ENCODE measurements around the gene CPT1C.

Gene CPT1C

GRCh38 chr19:49690656-49691242 is at the start of gene CPT1C:
Gene CPT1C (plus strand): TSS chr19:49691116. CDS start chr19:49692253, 1,137 bp downstream.
- peak; percentile 53 for DNase-seq (ENCODE audit: low spot score)

GRCh38 chr19:49641688-49642491 is 49.0 kb upstream of the CPT1C start, which contains the start of gene SCAF1:
Gene SCAF1 (plus strand): TSS chr19:49642209. CDS start chr19:49645027, 2,818 bp downstream.
- DNase-seq (ENCODE audit: low spot score) = peak; percentile 99

DNA sequence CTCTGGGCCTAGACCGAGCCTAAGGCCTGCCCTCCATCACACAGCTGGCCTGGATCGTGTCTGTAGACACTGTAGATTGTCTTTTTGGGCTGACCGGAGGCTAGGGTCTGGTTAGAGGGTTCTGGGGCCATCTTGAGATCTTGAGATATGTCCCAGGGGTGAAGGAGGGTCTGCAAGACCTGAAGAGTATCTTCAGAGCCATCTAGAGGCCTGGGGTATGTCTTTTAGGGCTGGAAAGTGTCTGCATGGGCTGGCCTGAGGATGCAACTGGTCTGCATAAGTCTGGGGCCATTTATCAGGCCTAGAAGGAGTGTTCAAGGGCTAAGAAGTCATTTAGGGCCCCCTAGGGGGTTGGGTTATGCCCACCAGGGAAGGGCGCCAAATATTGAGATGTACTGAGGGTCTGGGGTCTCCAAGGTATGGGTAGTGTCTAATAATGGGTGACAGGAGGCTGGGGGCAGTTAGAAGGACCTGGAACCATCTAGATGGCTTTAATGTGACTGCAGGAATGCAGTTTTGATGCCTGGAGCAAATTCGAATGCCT is 48.4 kb upstream of the CPT1C start:
- DNase-seq (ENCODE audit: low spot score) = no peak

DNA sequence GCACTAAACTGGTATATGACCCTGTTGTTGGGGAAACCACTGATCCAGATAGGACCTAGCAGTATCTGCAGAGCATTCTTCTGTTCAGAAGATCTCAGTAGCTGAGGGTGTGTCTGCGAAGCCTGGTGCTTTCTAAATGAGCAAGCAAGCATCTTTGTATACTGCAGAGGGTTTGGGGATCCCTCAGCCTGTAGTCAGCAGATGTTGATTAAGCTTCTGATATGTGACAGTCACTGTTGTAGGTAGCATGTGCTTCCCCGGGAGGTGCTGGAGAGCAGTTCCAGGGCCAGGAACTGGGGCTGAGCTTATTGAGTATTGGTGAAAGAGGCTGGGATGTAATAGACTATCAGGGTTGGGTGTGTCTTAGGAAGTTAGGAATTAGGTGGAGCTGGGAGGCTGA is 47.5 kb upstream of the CPT1C start:
- DNase-seq (ENCODE audit: low spot score) = peak; percentile 82

- no peak for DNase-seq (ENCODE audit: low spot score)
These were observed 45.3 kb upstream of the CPT1C start for GRCh38 chr19:49645592-49645991.

- DNase-seq (ENCODE audit: low spot score) = no peak
These were observed 44.9 kb upstream of the CPT1C start for GRCh38 chr19:49645995-49646394.

DNA sequence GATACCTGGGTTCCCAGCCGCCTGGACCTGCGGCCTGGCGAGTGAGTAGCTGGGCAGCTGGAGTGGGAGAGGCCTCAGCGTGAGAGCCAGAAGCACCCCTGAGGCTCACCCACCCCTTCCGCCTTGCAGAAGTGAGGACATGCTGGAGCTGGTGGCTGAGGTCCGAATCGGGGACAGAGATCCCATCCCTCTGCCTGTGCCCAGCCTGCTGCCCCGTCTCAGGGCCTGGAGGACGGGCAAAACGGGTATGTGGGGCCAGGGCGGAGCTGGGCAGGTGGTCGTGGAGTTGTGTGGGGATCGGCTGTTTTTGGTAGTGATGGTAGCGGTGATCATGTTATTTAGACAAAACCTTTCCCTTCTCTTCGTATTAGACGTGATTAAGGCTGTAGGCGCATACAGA is 44.3 kb upstream of the CPT1C start:
- DNase-seq (ENCODE audit: low spot score) = no peak

- no peak for DNase-seq (ENCODE audit: low spot score)
These were observed 39.7 kb upstream of the CPT1C start for GRCh38 chr19:49651029-49651819.

DNA sequence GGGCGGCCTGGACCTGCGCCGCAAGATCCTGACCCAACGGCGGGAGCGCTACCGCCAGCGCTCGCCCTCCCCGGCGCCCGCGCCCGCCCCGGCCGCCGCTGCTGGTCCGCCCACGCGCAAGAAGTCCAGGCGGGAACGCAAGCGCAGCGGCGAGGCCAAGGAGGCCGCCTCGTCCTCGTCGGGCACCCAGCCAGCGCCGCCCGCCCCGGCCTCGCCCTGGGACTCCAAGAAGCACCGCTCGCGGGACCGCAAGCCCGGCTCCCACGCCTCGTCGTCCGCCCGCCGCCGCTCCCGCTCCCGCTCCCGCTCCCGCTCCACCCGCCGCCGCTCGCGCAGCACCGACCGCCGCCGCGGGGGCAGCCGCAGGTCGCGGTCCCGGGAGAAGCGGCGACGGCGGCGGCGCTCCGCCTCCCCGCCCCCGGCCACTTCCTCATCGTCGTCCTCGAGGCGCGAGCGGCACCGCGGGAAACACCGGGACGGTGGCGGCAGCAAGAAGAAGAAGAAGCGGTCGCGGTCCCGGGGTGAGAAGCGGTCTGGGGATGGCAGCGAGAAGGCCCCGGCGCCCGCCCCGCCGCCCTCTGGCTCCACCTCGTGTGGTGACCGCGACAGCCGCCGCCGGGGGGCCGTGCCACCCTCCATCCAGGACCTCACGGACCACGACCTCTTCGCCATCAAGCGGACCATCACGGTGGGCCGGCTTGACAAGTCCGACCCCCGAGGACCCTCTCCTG is 38.9 kb upstream of the CPT1C start:
- DNase-seq (ENCODE audit: low spot score) = no peak

DNA sequence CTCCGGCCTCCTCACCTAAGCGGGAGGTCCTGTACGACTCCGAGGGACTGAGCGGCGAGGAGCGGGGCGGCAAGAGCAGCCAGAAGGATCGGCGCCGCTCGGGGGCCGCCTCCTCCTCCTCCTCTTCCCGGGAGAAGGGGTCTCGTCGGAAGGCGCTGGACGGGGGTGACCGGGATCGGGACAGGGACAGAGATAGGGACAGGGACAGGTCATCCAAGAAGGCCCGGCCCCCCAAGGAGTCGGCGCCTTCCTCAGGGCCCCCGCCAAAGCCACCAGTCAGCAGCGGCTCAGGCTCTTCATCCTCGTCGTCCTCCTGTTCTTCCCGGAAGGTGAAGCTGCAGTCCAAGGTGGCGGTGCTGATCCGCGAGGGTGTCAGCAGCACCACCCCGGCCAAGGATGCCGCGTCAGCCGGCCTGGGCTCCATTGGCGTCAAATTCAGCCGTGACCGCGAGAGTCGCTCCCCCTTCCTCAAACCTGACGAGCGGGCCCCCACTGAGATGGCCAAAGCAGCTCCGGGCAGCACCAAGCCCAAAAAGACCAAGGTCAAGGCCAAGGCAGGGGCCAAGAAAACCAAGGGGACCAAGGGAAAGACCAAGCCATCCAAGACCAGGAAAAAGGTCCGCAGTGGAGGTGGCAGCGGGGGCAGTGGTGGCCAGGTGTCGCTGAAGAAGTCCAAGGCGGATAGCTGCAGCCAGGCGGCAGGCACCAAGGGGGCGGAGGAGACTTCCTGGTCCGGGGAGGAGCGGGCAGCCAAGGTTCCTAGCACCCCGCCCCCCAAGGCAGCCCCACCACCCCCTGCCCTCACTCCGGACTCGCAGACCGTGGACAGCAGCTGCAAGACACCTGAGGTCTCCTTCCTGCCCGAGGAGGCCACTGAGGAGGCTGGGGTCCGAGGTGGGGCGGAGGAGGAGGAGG is 38.1 kb upstream of the CPT1C start:
- no peak for DNase-seq (ENCODE audit: low spot score)

- DNase-seq (ENCODE audit: low spot score) = no peak
These were observed 37.5 kb upstream of the CPT1C start for GRCh38 chr19:49653466-49653806.

GRCh38 chr19:49654581-49654980 is 36.3 kb upstream of the CPT1C start:
- DNase-seq (ENCODE audit: low spot score) = no peak

- DNase-seq (ENCODE audit: low spot score) = no peak
These were observed 35.1 kb upstream of the CPT1C start for GRCh38 chr19:49655570-49656455.

GRCh38 chr19:49656456-49657109 is 34.3 kb upstream of the CPT1C start:
- DNase-seq (ENCODE audit: low spot score) = no peak

- DNase-seq (ENCODE audit: low spot score) = no peak
These were observed 33.3 kb upstream of the CPT1C start for GRCh38 chr19:49657493-49658138.

DNA sequence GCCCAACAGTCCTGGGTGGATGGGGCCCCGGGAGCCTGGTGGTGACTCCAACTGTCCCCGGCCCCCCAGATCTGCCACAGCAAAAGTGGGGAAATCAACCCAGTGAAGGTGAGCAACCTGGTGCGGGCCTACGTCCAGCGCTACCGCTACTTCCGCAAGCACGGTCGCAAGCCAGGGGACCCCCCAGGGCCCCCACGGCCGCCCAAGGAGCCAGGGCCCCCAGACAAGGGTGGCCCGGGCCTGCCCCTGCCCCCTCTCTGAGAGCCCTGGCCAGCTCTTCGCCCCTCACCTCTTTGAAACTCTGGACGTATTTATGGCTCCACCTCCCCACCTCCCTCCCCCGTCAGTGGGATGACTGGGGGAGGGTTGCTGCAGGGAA is 32.8 kb upstream of the CPT1C start:
- no peak for DNase-seq (ENCODE audit: low spot score)

DNA sequence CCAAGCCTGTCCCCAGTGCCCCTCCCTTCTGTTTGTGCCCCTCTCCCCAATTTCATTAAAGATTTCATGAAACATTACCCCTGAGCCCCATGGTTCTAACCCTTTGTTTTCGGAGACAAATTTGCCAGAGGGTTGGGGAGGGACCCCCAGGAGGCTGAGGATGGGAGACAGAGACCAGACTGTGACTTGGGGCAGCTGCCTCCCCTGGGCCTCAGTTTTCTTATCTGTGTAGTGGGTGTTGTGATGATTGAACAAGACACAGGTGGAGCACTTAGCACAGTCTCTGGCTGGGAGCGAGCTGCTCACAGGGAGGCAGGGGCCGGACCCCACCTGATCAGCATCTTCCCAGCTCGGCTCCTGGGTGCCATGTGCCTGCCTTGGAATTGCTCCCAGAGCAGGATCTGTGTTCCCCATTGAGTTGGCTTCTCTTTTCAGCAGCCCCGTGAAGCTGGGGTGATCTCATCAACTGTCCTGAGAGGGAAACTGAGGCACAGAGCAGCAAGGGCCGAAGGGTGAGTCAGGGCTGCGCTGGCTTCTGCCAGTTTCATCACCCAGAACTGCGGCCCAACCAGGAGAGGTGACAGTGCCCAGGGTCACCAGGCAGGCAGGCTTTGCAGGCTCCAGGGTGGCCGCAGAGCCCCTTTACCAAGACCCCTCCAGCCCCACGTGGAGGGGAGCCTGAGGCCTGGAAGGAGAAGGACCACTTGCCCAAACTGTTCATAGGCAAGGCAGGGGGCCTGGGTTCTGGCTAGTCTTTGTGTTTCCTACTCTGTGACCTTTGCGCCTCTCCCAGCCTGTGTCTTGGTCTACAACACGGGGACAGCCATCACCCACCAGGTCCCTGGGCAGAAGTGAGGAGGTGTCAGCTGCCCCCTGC is 32.1 kb upstream of the CPT1C start:
- no peak for DNase-seq (ENCODE audit: low spot score)
